HepG2 (cell line): Measurements from ENCODE around the gene RHBDL1.

Experiments used
- EP300 ChIP-seq, 3 experiments: sonication (generic) in 1 of 3; formaldehyde crosslinking in 1 of 3; IDR thresholded peaks; 2 replicates each; pipeline versions ENCODE4 v1.5.1 to v1.6.1; 2011 to 2020; ENCODE audit warnings: low read depth in 2 of 3, low read length in 2 of 3, borderline replicate concordance in 1 of 3, improper control_type of control experiment in 1 of 3, mild to moderate bottlenecking in 1 of 3, missing genetic modification reagents in 1 of 3, moderate library complexity in 1 of 3
- MAX ChIP-seq: IDR thresholded peaks from 2 replicates; pipeline ENCODE4 v1.6.1; 2012; ENCODE audit warnings: inconsistent platforms
- ZNF124 ChIP-seq: sonication (generic); formaldehyde crosslinking; IDR thresholded peaks from 2 replicates; pipeline ENCODE4 v1.4.0; 2020; ENCODE audit warnings: missing genetic modification reagents

GRCh38 chr16:684961-685696 is 9.7 kb downstream of the RHBDL1 start:
- TF ChIP-seq MAX (no peak), EP300 (IDR thresholded peaks at IDR 0.05; ENCODE audit: low read depth in 2 of 2, low read length in 2 of 2) (no peak), EP300 (CRISPR knock-in tag; IDR thresholded peaks at IDR 0.05; ENCODE audit: borderline replicate concordance) (no peak), ZNF124 (no peak)
